HG03439 (cell line): ENCODE data around the gene SLC27A4.

Source experiments
- ATAC-seq: cut with Tn5 transposase; IDR thresholded peaks from one replicate; pipeline ENCODE4 v1.9.1; 2021; ENCODE audit warnings: mild to moderate bottlenecking, moderate library complexity; ENCODE audit not compliant: unreplicated experiment

Gene SLC27A4

GRCh38 chr9:128339761-128340690 is at the start of gene SLC27A4:
Gene SLC27A4, plus strand, starts transcription at chr9:128340527. Its CDS starts 2,606 bp downstream, at chr9:128343133.
- peak; percentile 74 for ATAC-seq

GRCh38 chr9:128292009-128292408 is 48.3 kb upstream of the SLC27A4 start:
- no peak for ATAC-seq

GRCh38 chr9:128293091-128293490 is 47.2 kb upstream of the SLC27A4 start:
- no peak for ATAC-seq

GRCh38 chr9:128294142-128294541 is 46.2 kb upstream of the SLC27A4 start:
- no peak for ATAC-seq

GRCh38 chr9:128296340-128297220 is 43.7 kb upstream of the SLC27A4 start:
- no peak for ATAC-seq

GRCh38 chr9:128297221-128297773 is 43.0 kb upstream of the SLC27A4 start:
- ATAC-seq = no peak

- no peak for ATAC-seq
Measured at GRCh38 chr9:128298535-128299482, 41.5 kb upstream of the SLC27A4 start.

GRCh38 chr9:128304136-128304970 is 36.0 kb upstream of the SLC27A4 start:
- ATAC-seq = no peak

- no peak for ATAC-seq
Measured at GRCh38 chr9:128304971-128305288, 35.4 kb upstream of the SLC27A4 start.

- no peak for ATAC-seq
Measured at GRCh38 chr9:128309551-128309950, 30.8 kb upstream of the SLC27A4 start.

GRCh38 chr9:128310461-128310860 is 29.9 kb upstream of the SLC27A4 start:
- no peak for ATAC-seq

- ATAC-seq = no peak
Measured at GRCh38 chr9:128314697-128315096, 25.6 kb upstream of the SLC27A4 start.

GRCh38 chr9:128316421-128316820 is 23.9 kb upstream of the SLC27A4 start:
- no peak for ATAC-seq

- ATAC-seq = no peak
Measured at GRCh38 chr9:128317629-128318028, 22.7 kb upstream of the SLC27A4 start.

- ATAC-seq = no peak
Measured at GRCh38 chr9:128321343-128321742, 19.0 kb upstream of the SLC27A4 start.

GRCh38 chr9:128321879-128322403 is 18.4 kb upstream of the SLC27A4 start:
- ATAC-seq = peak; percentile 19

- ATAC-seq = peak; percentile 84
Measured at GRCh38 chr9:128322404-128323211, 17.7 kb upstream of the SLC27A4 start, which contains the start of the genes COQ4 and TRUB2. Gene COQ4, plus strand, starts transcription at chr9:128322839. Its CDS starts 20 bp downstream, at chr9:128322859. Gene TRUB2, minus strand, starts transcription at chr9:128322447. Its CDS starts 39 bp downstream, at chr9:128322408.

- no peak for ATAC-seq
Measured at GRCh38 chr9:128323212-128323730, 17.1 kb upstream of the SLC27A4 start.
